Placental epithelial cell (primary cell): ENCODE measurements around the gene GTF2IRD2. TPM values are rescaled to one million over a fixed set of nuclear protein-coding genes. Genes with fewer than 3 reads are reported as not detected.

ENCODE experiments used
- small RNA-seq: library from RNA; depleted of rRNA; stranded (forward); fragments of <200 nt; gene quantifications from one replicate; pipeline ENCODE3, GENCODE V24; 2012
- total RNA-seq: library from RNA; depleted of rRNA; stranded (reverse); fragments of >200 nt; gene quantifications from 2 replicates; pipeline ENCODE4 v1.2.3, GENCODE V29; 2012

The GTF2IRD2 gene
- 7.2 and 22.0 TPM in 2 replicates for total RNA-seq

DNA sequence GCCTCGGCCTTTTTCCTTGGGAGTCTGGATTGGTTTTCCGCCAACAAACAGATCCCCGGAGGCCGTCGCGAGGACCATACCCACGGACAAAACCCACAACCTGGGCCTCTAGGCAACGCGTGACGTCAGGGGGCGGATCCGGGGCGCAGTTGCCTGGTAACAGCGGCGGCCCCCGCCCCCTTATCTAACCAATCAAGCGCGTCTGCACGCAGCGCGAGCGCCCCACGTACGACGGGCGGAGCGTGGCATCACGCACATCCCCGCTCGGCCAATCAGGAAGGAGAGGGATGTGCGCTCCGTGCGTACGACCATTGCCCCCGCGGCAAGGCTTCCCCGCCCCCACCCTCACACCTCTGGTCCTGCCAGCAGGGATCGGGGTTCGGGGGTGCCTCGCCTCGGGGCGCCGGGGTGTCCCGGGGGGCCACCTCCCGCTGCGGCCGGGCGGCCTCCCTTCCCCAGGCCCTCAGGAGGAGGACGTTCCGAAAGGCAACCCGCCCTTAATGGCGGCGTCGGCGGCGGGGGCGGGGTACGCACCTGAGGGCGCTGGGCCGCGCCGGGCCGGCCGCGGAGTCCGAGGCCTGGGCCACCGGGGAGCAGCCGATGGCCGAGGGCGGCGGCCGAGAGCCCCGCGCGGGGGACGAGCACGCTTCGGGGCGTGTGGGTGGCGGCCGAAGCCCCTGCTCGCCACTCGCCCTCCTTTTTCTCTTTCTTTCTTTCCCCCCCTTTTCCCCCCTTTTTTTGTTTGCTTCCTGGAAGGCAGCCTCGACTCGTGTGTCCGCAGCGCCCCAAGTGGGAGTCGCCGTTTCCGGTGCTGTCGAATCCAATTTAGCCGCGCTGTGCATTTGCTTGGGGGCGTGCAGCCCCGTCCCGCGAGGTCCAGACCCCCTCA is at the start of gene GTF2IRD2:
Gene GTF2IRD2 (minus strand): TSS at position 773 of the 889 bp plus-strand sequence. CDS start 15,227 bp downstream, outside the sequence.

DNA sequence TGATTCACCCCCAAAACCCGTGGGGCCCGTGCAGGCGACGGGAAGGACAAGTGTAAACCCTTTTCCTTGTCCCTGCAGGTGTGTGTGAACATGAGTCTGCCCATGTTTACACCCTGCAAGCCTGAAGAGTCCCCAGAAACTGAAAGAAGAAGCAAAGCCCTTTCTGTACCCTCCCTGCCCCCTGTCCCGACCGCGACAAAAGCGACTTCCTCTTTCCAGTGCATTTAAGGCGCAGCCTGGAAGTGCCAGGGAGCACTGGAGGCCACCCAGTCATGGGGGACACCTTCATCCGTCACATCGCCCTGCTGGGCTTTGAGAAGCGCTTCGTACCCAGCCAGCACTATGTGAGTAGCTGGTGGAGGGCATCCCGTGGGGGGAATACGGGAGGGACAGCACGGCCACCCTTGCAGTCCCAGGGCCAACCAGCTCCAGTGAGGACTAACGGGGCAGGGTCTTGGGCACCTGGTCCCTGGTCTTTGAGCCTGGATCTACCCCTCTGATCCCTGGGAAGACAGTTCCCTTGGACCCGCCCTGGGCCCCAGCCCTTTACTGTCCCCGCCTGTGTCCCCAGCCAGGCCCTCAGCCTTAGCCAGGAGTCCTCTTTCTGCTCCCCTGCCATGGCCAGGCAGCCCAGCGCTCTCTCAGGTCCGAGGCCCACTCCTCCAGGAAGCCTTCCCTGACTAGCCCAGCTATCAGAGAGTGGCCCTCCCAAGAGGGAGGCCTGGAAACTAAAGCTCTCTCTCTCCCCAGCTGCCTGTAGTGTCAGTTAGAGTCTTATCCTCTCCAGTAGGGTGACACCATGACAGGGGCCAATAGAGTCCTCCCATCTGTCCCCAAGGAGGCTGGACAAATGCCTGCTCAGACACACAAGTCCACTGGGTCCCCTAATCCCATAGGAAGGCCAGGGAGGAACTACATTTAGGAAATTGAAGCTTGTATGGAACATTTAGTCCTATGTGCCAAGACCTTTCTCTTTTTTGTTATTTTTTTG is 77.3 kb downstream of the GTF2IRD2 start, which contains the start of gene NCF1:
Gene NCF1 (plus strand): TSS at position 252 of the 991 bp plus-strand sequence. CDS start 21 bp downstream, at position 273.

Small RNAs within 50 kb of the gene (small RNA-seq; reads per million reads assigned to genes)
- gene RF00019: not detected

Other genes starting within 250 kb of the GTF2IRD2 start
- gene GTF2I, start 193.9 kb downstream of the GTF2IRD2 start, total RNA-seq: 179 and 193 TPM in 2 replicates
- 0.11 and 0.39 TPM in 2 replicates for gene NCF1, start 77.6 kb downstream of the GTF2IRD2 start, total RNA-seq
- 6.6 and 8.2 TPM in 2 replicates for gene CASTOR2, start 113.1 kb upstream of the GTF2IRD2 start, total RNA-seq
- gene RCC1L, start 222.2 kb upstream of the GTF2IRD2 start, total RNA-seq: 33.4 and 44.0 TPM in 2 replicates
- gene GTF2IRD2B, start 241.0 kb upstream of the GTF2IRD2 start, total RNA-seq: 29.8 and 43.2 TPM in 2 replicates